IMR-90 (cell line): Measurements from ENCODE around the gene CYTH4. TPM values are rescaled to one million over a fixed set of nuclear protein-coding genes. Genes with fewer than 3 reads are reported as not detected.

Source experiments
- ATAC-seq: fragments of 200-7000 bp; cut with Tn5 transposase; 2 replicates; pipeline ENCODE4 v1.9.1; 2020; ENCODE audit warnings: low read depth, mild to moderate bottlenecking, moderate library complexity
- BruUV-seq: library from RNA; stranded (reverse); fragments of 400-500 nt; replicated peaks from 2 replicates; lab custom pipeline; 2021; lab: Mats Ljungman, UMichigan
- CTCF ChIA-PET: fragments of 300-600 bp; formaldehyde crosslinking; extraction: SDS; loops from one replicate; lab custom pipeline; 2021; ENCODE audit warnings: antibody characterized with exemption; lab: Yijun Ruan, JAX
- POLR2A ChIA-PET: fragments of 300-600 bp; sonication (Branson Sonifier 250); formaldehyde crosslinking; loops from one replicate; lab custom pipeline; 2022; ENCODE audit warnings: antibody characterized with exemption; ENCODE audit not compliant: unreplicated experiment; lab: Charles Lee
- DNase-seq: peaks from one replicate; pipeline ENCODE4 v3.0.0; 2013
- H2AFZ ChIP-seq: replicated peaks from 2 replicates; pipeline ENCODE3; 2013; ENCODE audit warnings: low read length, mild to moderate bottlenecking; ENCODE audit not compliant: poor library complexity
- H2AK5ac ChIP-seq: 2 replicates; pipeline ENCODE4 v1.6.1; 2013; ENCODE audit warnings: low read depth, low read length, inconsistent platforms
- H2AK9ac ChIP-seq: replicated peaks from 2 replicates; pipeline ENCODE3; 2013; ENCODE audit warnings: mild to moderate bottlenecking, low read depth, low read length, moderate library complexity; ENCODE audit not compliant: poor library complexity
- H2BK120ac ChIP-seq: 2 replicates; pipeline ENCODE4 v1.6.1; 2013; ENCODE audit warnings: low read depth, low read length, inconsistent platforms
- H2BK15ac ChIP-seq: 3 replicates; pipeline ENCODE4 v1.6.1; 2013; ENCODE audit warnings: low read depth, low read length, inconsistent platforms
- H2BK20ac ChIP-seq: 2 replicates; pipeline ENCODE4 v1.6.1; 2013; ENCODE audit warnings: low read depth, mild to moderate bottlenecking, inconsistent platforms, low read length, moderate library complexity
- H2BK5ac ChIP-seq: 2 replicates; pipeline ENCODE4 v1.6.1; 2013; ENCODE audit warnings: mild to moderate bottlenecking, low read depth, low read length, inconsistent platforms; ENCODE audit not compliant: poor library complexity, severe bottlenecking
- H3K14ac ChIP-seq: replicated peaks from 2 replicates; pipeline ENCODE4 v1.6.1; 2013; ENCODE audit warnings: low read depth, low read length, inconsistent platforms
- H3K18ac ChIP-seq: 2 replicates; pipeline ENCODE4 v1.6.1; 2013; ENCODE audit warnings: low read depth, low read length, control low read depth
- H3K23ac ChIP-seq: 2 replicates; pipeline ENCODE4 v1.6.1; 2013; ENCODE audit warnings: low read depth, low read length, inconsistent platforms
- H3K27ac ChIP-seq: 2 replicates; pipeline ENCODE4 v1.5.1; 2013; ENCODE audit warnings: mild to moderate bottlenecking, control low read depth, low read length; ENCODE audit not compliant: insufficient read depth
- H3K27me3 ChIP-seq: 2 replicates; pipeline ENCODE4 v1.6.1; 2013; ENCODE audit warnings: low read length; ENCODE audit not compliant: control insufficient read depth, insufficient read depth
- H3K36me3 ChIP-seq: 2 replicates; pipeline ENCODE4 v1.6.1; 2013; ENCODE audit warnings: low read length, mixed read lengths; ENCODE audit not compliant: control insufficient read depth, insufficient read depth
- H3K4ac ChIP-seq: 2 replicates; pipeline ENCODE4 v1.6.1; 2013; ENCODE audit warnings: low read depth, low read length, inconsistent platforms
- H3K4me1 ChIP-seq: 2 replicates; pipeline ENCODE4 v1.6.1; 2013; ENCODE audit warnings: low read length, mixed read lengths; ENCODE audit not compliant: control insufficient read depth, insufficient read depth
- H3K4me2 ChIP-seq: 2 replicates; pipeline ENCODE4 v1.6.1; 2013; ENCODE audit warnings: low read depth, mild to moderate bottlenecking, control low read depth, low read length, moderate library complexity
- H3K4me3 ChIP-seq: 2 replicates; pipeline ENCODE4 v1.5.1; 2013; ENCODE audit warnings: low read depth, mild to moderate bottlenecking, control low read depth, low read length, moderate library complexity; ENCODE audit not compliant: insufficient read depth
- H3K56ac ChIP-seq: 2 replicates; pipeline ENCODE4 v1.6.1; 2013; ENCODE audit warnings: low read length, inconsistent platforms; ENCODE audit not compliant: insufficient read depth; ENCODE audit errors: extremely low read depth
- H3K79me1 ChIP-seq, 2 experiments: 2 replicates each; pipeline ENCODE4 v1.6.1; 2013; ENCODE audit warnings: low read length in 2 of 2, inconsistent platforms in 1 of 2, low read depth in 1 of 2
- H3K9ac ChIP-seq: 2 replicates; pipeline ENCODE4 v1.6.1; 2013; ENCODE audit warnings: low read depth, low read length, control low read depth
- H3K9me1 ChIP-seq: 2 replicates; pipeline ENCODE4 v1.6.1; 2013; ENCODE audit warnings: low read length, inconsistent platforms; ENCODE audit not compliant: insufficient read depth
- H3K9me3 ChIP-seq: 2 replicates; pipeline ENCODE4 v1.6.1; 2013; ENCODE audit warnings: low read length; ENCODE audit not compliant: control insufficient read depth, insufficient read depth
- H4K20me1 ChIP-seq: 2 replicates; pipeline ENCODE4 v1.6.1; 2013; ENCODE audit warnings: low read length, inconsistent platforms; ENCODE audit not compliant: insufficient read depth
- H4K5ac ChIP-seq: 2 replicates; pipeline ENCODE4 v1.6.1; 2013; ENCODE audit warnings: mild to moderate bottlenecking, low read depth, low read length, control low read depth
- H4K8ac ChIP-seq, 2 experiments: 2 replicates each; pipeline ENCODE4 v1.6.1; 2013; ENCODE audit warnings: low read depth in 2 of 2, low read length in 2 of 2, control low read depth in 1 of 2, inconsistent platforms in 1 of 2
- H4K91ac ChIP-seq: 2 replicates; pipeline ENCODE4 v1.6.1; 2013; ENCODE audit warnings: low read depth, low read length, inconsistent platforms; ENCODE audit not compliant: insufficient read depth
- BHLHE40 ChIP-seq: fragments of 150-350 bp; IDR thresholded peaks from 2 replicates; pipeline ENCODE4 v1.6.1; 2016; ENCODE audit warnings: mild to moderate bottlenecking, low read depth, low read length
- CEBPB ChIP-seq: IDR thresholded peaks from 2 replicates; pipeline ENCODE4 v1.6.1; 2012; ENCODE audit warnings: low read depth, low read length, improper control_type of control experiment
- CHD1 ChIP-seq: IDR thresholded peaks from 2 replicates; pipeline ENCODE4 v1.6.1; 2012; ENCODE audit warnings: low read depth, low read length, improper control_type of control experiment
- CTCF ChIP-seq: conservative IDR thresholded peaks from 2 replicates; pipeline ENCODE4 v1.5.1; 2012; ENCODE audit warnings: mild to moderate bottlenecking, low read depth, low read length, improper control_type of control experiment
- FOS ChIP-seq: fragments of 150-350 bp; IDR thresholded peaks from 2 replicates; pipeline ENCODE4 v1.6.1; 2016; ENCODE audit warnings: low read depth, low read length
- MAFK ChIP-seq: IDR thresholded peaks from 2 replicates; pipeline ENCODE4 v1.6.1; 2012; ENCODE audit warnings: low read depth, low read length, improper control_type of control experiment
- MAZ ChIP-seq: IDR thresholded peaks from 2 replicates; pipeline ENCODE4 v1.6.1; 2012; ENCODE audit warnings: low read depth, mild to moderate bottlenecking, low read length, improper control_type of control experiment, moderate library complexity, borderline replicate concordance
- MXI1 ChIP-seq: IDR thresholded peaks from 2 replicates; pipeline ENCODE4 v1.6.1; 2012; ENCODE audit warnings: low read depth, mild to moderate bottlenecking, low read length, moderate library complexity, borderline replicate concordance
- NFE2L2 ChIP-seq: fragments of 150-350 bp; IDR thresholded peaks from 2 replicates; pipeline ENCODE4 v1.6.1; 2016; ENCODE audit warnings: low read depth, mild to moderate bottlenecking, low read length
- POLR2A ChIP-seq: IDR thresholded peaks from 2 replicates; pipeline ENCODE4 v1.6.1; 2012; ENCODE audit warnings: mild to moderate bottlenecking, low read depth, low read length
- RAD21 ChIP-seq: IDR thresholded peaks from 2 replicates; pipeline ENCODE4 v1.6.1; 2012; ENCODE audit warnings: low read length, improper control_type of control experiment
- RCOR1 ChIP-seq: IDR thresholded peaks from 2 replicates; pipeline ENCODE4 v1.6.1; 2012; ENCODE audit warnings: mild to moderate bottlenecking, low read length, improper control_type of control experiment; ENCODE audit not compliant: insufficient replicate concordance
- RFX5 ChIP-seq: IDR thresholded peaks from 2 replicates; pipeline ENCODE4 v1.8.0; 2012; ENCODE audit warnings: low read depth, mild to moderate bottlenecking, low read length, moderate library complexity
- SMC3 ChIP-seq: fragments of 150-350 bp; IDR thresholded peaks from 2 replicates; pipeline ENCODE4 v1.6.1; 2016; ENCODE audit warnings: low read depth, mild to moderate bottlenecking, antibody characterized with exemption, low read length, moderate library complexity
- USF2 ChIP-seq: fragments of 150-350 bp; IDR thresholded peaks from 2 replicates; pipeline ENCODE4 v1.6.1; 2017; ENCODE audit warnings: mild to moderate bottlenecking, antibody characterized with exemption, low read length, low read depth
- WGBS, 2 experiments: methylation state at CpG; one replicate each; pipeline versions ENCODE4 v1.1.5 to v1.1.7; 2013; ENCODE audit warnings: missing lambda C conversion rate in 2 of 2; ENCODE audit not compliant: insufficient read length in 1 of 2; ENCODE audit errors: extremely low coverage in 2 of 2; 5-methylcytosine and 5-hydroxymethylcytosine counted together
- dilution Hi-C: fragments of 300-500 bp; cut with HindIII; formaldehyde crosslinking; loops from one replicate; pipeline ENCODE4 v1.14.3; 2018; ENCODE audit warnings: low sequenced_read_pairs; ENCODE audit not compliant: unreplicated experiment
- in situ Hi-C: fragments of 300-500 bp; cut with MboI; formaldehyde crosslinking; loops from 3 replicates; pipeline ENCODE4 v1.14.3; 2019; ENCODE audit warnings: low sequenced_read_pairs, inconsistent platforms, mixed read lengths
- intact Hi-C: fragments of 100-400 bp; cut with micrococcal nuclease; formaldehyde crosslinking; loops from 2 replicates; pipeline ENCODE4 v1.10.0; 2022
- polyA plus RNA-seq, 3 experiments: library from polyadenylated mRNA; depleted of rRNA; stranded (reverse); fragments of >200 nt; gene quantifications; 2 replicates each; pipeline ENCODE4 v1.2.3, GENCODE V29; 2012; ENCODE audit warnings: low replicate concordance in 1 of 3
- total RNA-seq: library from RNA; depleted of rRNA; stranded (reverse); fragments of >200 nt; gene quantifications from 2 replicates; pipeline ENCODE4 v1.2.3, GENCODE V29; 2012
- TF ChIP-seq, protein P1 (sequence below): fragments of 150-350 bp; IDR thresholded peaks from 2 replicates; pipeline ENCODE4 v1.6.1; 2016; ENCODE audit warnings: low read depth, mild to moderate bottlenecking, low read length, moderate library complexity, borderline replicate concordance

CYTH4 gene
- total and polyA plus RNA-seq, 2 of the 4 experiments (the other 2 are of a cell fraction), result 0.36 to 0.55 TPM

- Histone ChIP-seq H3K56ac (no peak overlapping the region), H3K9me3 (no peaks in the 10 kb centered on the region), H2BK20ac (no peak overlapping the region), H2BK15ac (no peak overlapping the region), H3K4me2 (no peak overlapping the region), H4K5ac (no peak overlapping the region), H3K23ac (no peak overlapping the region), H3K9ac (no peak overlapping the region), H4K91ac (no peak overlapping the region), H3K18ac (no peak overlapping the region), H2BK120ac (no peak overlapping the region), H3K79me1 (no peaks in the 10 kb centered on the region), H4K8ac (no peak overlapping the region), H3K27me3 (peaks cover 13% of the 10 kb centered on the region), H2AFZ (no peak overlapping the region), H2AK5ac (no peak overlapping the region), H4K20me1 (no peaks in the 10 kb centered on the region), H3K4me3 (no peak overlapping the region), H3K14ac (no peak overlapping the region), H2BK5ac (no peak overlapping the region), H3K4ac (no peak overlapping the region), H3K4me1 (no peaks in the 10 kb centered on the region), H2AK9ac (no peak overlapping the region), H3K36me3 (no peaks in the 10 kb centered on the region), H3K27ac (no peak overlapping the region), H3K9me1 (no peaks in the 10 kb centered on the region)
- intact Hi-C loops, result no loop called here
- no TSS peak for BruUV-seq
- ATAC-seq, result no peak
- in situ Hi-C loops, result no loop called here
- WGBS, 2 experiments, result 73% methylated on average over 10 of the region's 16 CpGs; no CpG with 5 or more reads in 1 of the 2 experiments
- no peak for DNase-seq
- CTCF ChIA-PET, result no interaction called here
- dilution Hi-C loops, result no loop called here
- TF ChIP-seq MXI1 (no peak), CEBPB (no peak), RAD21 (no peak), USF2 (no peak), POLR2A (no peak), RFX5 (no peak), NFE2L2 (no peak), CHD1 (no peak), MAFK (no peak), SMC3 (no peak), FOS (no peak), MAZ (no peak), BHLHE40 (no peak), RCOR1 (no peak), CTCF (no peak)
- TF ChIP-seq, protein P1, sequence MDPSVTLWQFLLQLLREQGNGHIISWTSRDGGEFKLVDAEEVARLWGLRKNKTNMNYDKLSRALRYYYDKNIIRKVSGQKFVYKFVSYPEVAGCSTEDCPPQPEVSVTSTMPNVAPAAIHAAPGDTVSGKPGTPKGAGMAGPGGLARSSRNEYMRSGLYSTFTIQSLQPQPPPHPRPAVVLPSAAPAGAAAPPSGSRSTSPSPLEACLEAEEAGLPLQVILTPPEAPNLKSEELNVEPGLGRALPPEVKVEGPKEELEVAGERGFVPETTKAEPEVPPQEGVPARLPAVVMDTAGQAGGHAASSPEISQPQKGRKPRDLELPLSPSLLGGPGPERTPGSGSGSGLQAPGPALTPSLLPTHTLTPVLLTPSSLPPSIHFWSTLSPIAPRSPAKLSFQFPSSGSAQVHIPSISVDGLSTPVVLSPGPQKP, result no peak
- POLR2A ChIA-PET, result no interaction called here
Observed at GRCh38 chr22:37353839-37354238, 71.5 kb downstream of the CYTH4 start.
